ENCODE measurements around the gene FBXO31.

GRCh38 chr16:87306516-87306915 lies 77.1 kb downstream of the FBXO31 start:
- TF ChIP-seq BRD4 (IDR thresholded peaks at IDR 0.05) (no peak), PCBP2 (IDR thresholded peaks at IDR 0.05; ENCODE audit: low read depth, low read length, poor library complexity, severe bottlenecking) (no peak)

Measured in K562 (cell line).